ENCODE measurements around the gene KCNG1. TPM values are rescaled to one million over a fixed set of nuclear protein-coding genes. Genes with fewer than 3 reads are reported as not detected.

Gene KCNG1
- total and polyA plus RNA-seq, 2 donors (not counting 1 experiment from before 2014, with no cell fraction given) = 16.9 to 57.7 TPM

DNA sequence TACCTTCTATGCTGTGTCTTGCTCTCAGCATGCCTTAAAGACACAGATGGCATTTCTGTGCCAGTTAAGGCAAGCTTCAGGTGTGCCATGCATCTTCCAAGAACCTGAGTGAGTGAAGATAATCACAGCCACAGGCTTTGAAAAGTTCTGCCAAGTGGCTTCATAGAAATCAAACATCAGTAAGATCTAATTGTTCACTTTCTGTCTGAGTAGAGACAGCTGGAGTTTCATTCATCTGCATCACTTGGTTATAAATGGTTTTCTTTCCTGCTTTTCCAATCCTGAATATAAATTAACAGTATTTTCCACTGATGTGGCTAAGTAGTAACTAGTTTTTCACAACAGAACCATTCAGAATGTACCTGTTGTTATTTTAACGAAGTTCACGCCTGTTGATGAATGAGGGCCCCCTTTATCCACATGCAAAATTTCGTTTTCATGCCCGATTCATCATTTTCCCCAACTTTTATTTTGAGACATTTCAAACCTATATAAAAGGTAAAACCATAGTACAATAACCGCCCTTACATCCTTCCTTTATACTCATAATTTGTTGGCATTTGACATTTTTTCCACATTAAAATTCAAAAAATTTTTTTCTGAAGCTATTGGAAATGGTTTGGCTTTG, 38.6 kb upstream of the KCNG1 start:
- intact Hi-C loops (cut with micrococcal nuclease) = no loop called here
- no peak overlapping the region for H3K4me2 ChIP-seq (replicated peaks; ENCODE audit: low read depth, low read length, poor library complexity, severe bottlenecking)
- Mint-ChIP-seq H3K4me3 (no peak overlapping the region), H3K9me3 (ENCODE audit: insufficient read depth) (no peaks in the 10 kb centered on the region), H3K4me1 (no peaks in the 10 kb centered on the region), H3K27me3 (peaks cover 32% of the 10 kb centered on the region), H3K27ac (no peak overlapping the region)
- H3K79me2 ChIP-seq (ENCODE audit: control insufficient read depth, insufficient read depth, low read length) = no peaks in the 10 kb centered on the region
- peaks cover 0 to 7% (median 1%) of the 10 kb centered on the region in 4 experiments for H3K27me3 ChIP-seq (replicated peaks in 1 of 4; ENCODE audit: control extremely low read depth in 1 of 4, control insufficient read depth in 3 of 4, insufficient read depth in 4 of 4, low read length in 3 of 4)
- no peaks in the 10 kb centered on the region for H3K4me1 ChIP-seq (ENCODE audit: control insufficient read depth in 2 of 2, insufficient read depth in 2 of 2, low read length in 2 of 2)
- DNase-seq = no peak
- peaks cover 0 to 8% (median 3%) of the 10 kb centered on the region in 3 donors for H3K9me3 ChIP-seq (ENCODE audit: control extremely low read depth in 1 of 3, control insufficient read depth in 2 of 3, insufficient read depth in 1 of 3, low read length in 2 of 3)
- H3K36me3 ChIP-seq (replicated peaks in 1 of 2; ENCODE audit: control extremely low read depth in 1 of 2, control insufficient read depth in 1 of 2, extremely low read depth in 1 of 2, insufficient read depth in 2 of 2, low read length in 1 of 2) = no peaks in the 10 kb centered on the region
- H3K4me3 ChIP-seq (ENCODE audit: control extremely low read depth in 1 of 5, extremely low read depth in 1 of 5, insufficient read depth in 1 of 5, low read depth in 2 of 5, low read length in 4 of 5) = no peak overlapping the region
- H3K9ac ChIP-seq (ENCODE audit: low read length) = no peak overlapping the region
- H4K20me1 ChIP-seq (ENCODE audit: control insufficient read depth, insufficient read depth, low read length, poor library complexity, severe bottlenecking) = no peaks in the 10 kb centered on the region
- ChIA-PET POLR2A (no interaction called here), CTCF (interaction anchor here (0.7 kb wide), 1 partner anchor 46 kb away, joined by 3 read pairs; no protein-coding TSS in a partner anchor)
- no peak for TF ChIP-seq EZH2 (IDR thresholded peaks at IDR 0.05; ENCODE audit: borderline replicate concordance, insufficient read depth, low read depth, low read length, poor library complexity, severe bottlenecking)
- TF ChIP-seq, protein P1, sequence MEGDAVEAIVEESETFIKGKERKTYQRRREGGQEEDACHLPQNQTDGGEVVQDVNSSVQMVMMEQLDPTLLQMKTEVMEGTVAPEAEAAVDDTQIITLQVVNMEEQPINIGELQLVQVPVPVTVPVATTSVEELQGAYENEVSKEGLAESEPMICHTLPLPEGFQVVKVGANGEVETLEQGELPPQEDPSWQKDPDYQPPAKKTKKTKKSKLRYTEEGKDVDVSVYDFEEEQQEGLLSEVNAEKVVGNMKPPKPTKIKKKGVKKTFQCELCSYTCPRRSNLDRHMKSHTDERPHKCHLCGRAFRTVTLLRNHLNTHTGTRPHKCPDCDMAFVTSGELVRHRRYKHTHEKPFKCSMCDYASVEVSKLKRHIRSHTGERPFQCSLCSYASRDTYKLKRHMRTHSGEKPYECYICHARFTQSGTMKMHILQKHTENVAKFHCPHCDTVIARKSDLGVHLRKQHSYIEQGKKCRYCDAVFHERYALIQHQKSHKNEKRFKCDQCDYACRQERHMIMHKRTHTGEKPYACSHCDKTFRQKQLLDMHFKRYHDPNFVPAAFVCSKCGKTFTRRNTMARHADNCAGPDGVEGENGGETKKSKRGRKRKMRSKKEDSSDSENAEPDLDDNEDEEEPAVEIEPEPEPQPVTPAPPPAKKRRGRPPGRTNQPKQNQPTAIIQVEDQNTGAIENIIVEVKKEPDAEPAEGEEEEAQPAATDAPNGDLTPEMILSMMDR (IDR thresholded peaks at IDR 0.05) = no peak
- H3K27ac ChIP-seq (ENCODE audit: low read length in 2 of 2) = no peak overlapping the region
- WGBS (ENCODE audit: insufficient coverage) = 72% methylated on average over 5 of the region's 5 CpGs
- ATAC-seq (ENCODE audit: low read depth) = no peak
- no peak overlapping the region for H2AFZ ChIP-seq (ENCODE audit: insufficient read depth, low read depth, low read length, poor library complexity, severe bottlenecking)

DNA sequence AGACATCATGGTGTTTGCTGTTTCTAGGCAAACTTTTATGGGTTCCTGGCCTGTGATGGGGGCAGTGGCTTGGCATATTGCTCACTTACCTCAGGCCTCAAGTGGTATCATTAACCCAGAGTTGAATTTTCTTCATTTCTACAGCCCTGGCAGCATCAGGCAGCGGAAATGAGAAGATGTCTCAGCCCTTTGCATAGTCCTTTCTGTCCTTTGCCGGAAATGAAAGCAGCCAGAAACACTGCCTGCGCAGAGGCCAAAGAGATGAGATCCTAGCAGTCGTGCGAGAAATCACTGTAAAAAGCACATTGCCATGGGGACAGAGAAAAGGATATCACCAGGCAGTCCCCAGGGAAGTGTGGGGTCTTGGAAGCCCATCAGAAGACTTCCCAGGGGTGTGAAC, 37.4 kb upstream of the KCNG1 start:
- TF ChIP-seq, protein P1 (IDR thresholded peaks at IDR 0.05) = no peak
- TF ChIP-seq EZH2 (IDR thresholded peaks at IDR 0.05; ENCODE audit: borderline replicate concordance, insufficient read depth, low read depth, low read length, poor library complexity, severe bottlenecking) = no peak
- ChIA-PET CTCF (no interaction called here), POLR2A (no interaction called here)
- intact Hi-C loops (cut with micrococcal nuclease) = no loop called here
- Histone ChIP-seq H3K27me3 (replicated peaks in 1 of 4; ENCODE audit: control extremely low read depth in 1 of 4, control insufficient read depth in 3 of 4, insufficient read depth in 4 of 4, low read length in 3 of 4) (peaks cover 0 to 7% (median 0%) of the 10 kb centered on the region in 4 experiments), H3K4me1 (ENCODE audit: control insufficient read depth in 2 of 2, insufficient read depth in 2 of 2, low read length in 2 of 2) (no peaks in the 10 kb centered on the region), H2AFZ (ENCODE audit: insufficient read depth, low read depth, low read length, poor library complexity, severe bottlenecking) (no peak overlapping the region), H3K36me3 (replicated peaks in 1 of 2; ENCODE audit: control extremely low read depth in 1 of 2, control insufficient read depth in 1 of 2, extremely low read depth in 1 of 2, insufficient read depth in 2 of 2, low read length in 1 of 2) (no peaks in the 10 kb centered on the region), H3K4me3 (ENCODE audit: control extremely low read depth in 1 of 5, extremely low read depth in 1 of 5, insufficient read depth in 1 of 5, low read depth in 2 of 5, low read length in 4 of 5) (no peak overlapping the region), H3K9me3 (ENCODE audit: control extremely low read depth in 1 of 3, control insufficient read depth in 2 of 3, insufficient read depth in 1 of 3, low read length in 2 of 3) (peaks cover 0 to 8% (median 3%) of the 10 kb centered on the region in 3 donors), H3K4me2 (replicated peaks; ENCODE audit: low read depth, low read length, poor library complexity, severe bottlenecking) (no peak overlapping the region), H3K27ac (ENCODE audit: low read length in 2 of 2) (no peak overlapping the region), H4K20me1 (ENCODE audit: control insufficient read depth, insufficient read depth, low read length, poor library complexity, severe bottlenecking) (no peaks in the 10 kb centered on the region), H3K9ac (ENCODE audit: low read length) (no peak overlapping the region), H3K79me2 (ENCODE audit: control insufficient read depth, insufficient read depth, low read length) (no peaks in the 10 kb centered on the region)
- Mint-ChIP-seq H3K27me3 (peaks cover 24% of the 10 kb centered on the region), H3K27ac (no peak overlapping the region), H3K4me3 (no peak overlapping the region), H3K4me1 (no peaks in the 10 kb centered on the region), H3K9me3 (ENCODE audit: insufficient read depth) (no peaks in the 10 kb centered on the region)
- ATAC-seq (ENCODE audit: low read depth) (no peak), DNase-seq (no peak)
- WGBS (ENCODE audit: insufficient coverage) = over 99% methylated on average over 5 of the region's 5 CpGs
